RPMI8226 (cell line): ENCODE measurements around the gene TIAM2.
"Not testable (repeated sequence)": the region's sequence is repeated elsewhere in the genome, so short reads cannot be mapped to it uniquely, and the experiment has no call there.

ENCODE experiments used
- DNase-seq: peaks from one replicate; pipeline ENCODE4 v3.0.0-alpha.2; 2015

The TIAM2 gene

GRCh38 chr6:154993026-154993425 lies 2.1 kb upstream of the TIAM2 start:
- no peak for DNase-seq

GRCh38 chr6:154993710-154994109 lies 1.4 kb upstream of the TIAM2 start:
- no peak for DNase-seq

- DNase-seq = no peak
These were observed 270 bp upstream of the TIAM2 start for GRCh38 chr6:154994836-154995253.

GRCh38 chr6:154996016-154996590 lies 988 bp downstream of the TIAM2 start:
- DNase-seq = no peak

- DNase-seq = no peak
These were observed 1.8 kb downstream of the TIAM2 start for GRCh38 chr6:154996841-154997311.

- no peak for DNase-seq
These were observed 3.7 kb downstream of the TIAM2 start for GRCh38 chr6:154998855-154999254.

GRCh38 chr6:155001482-155001881 lies 6.4 kb downstream of the TIAM2 start:
- DNase-seq = no peak

GRCh38 chr6:155001934-155002333 lies 6.8 kb downstream of the TIAM2 start:
- DNase-seq = no peak

- DNase-seq = no peak
These were observed 8.4 kb downstream of the TIAM2 start for GRCh38 chr6:155003476-155003875.

GRCh38 chr6:155004017-155004416 lies 8.9 kb downstream of the TIAM2 start:
- DNase-seq = no peak

- DNase-seq = no peak
These were observed 9.7 kb downstream of the TIAM2 start for GRCh38 chr6:155004576-155005372.

GRCh38 chr6:155008625-155009024 lies 13.5 kb downstream of the TIAM2 start:
- DNase-seq = no peak

- DNase-seq = no peak
These were observed 15.8 kb downstream of the TIAM2 start for GRCh38 chr6:155010940-155011339.

- DNase-seq = no peak
These were observed 16.7 kb downstream of the TIAM2 start for GRCh38 chr6:155011809-155012291.

GRCh38 chr6:155013457-155013876 lies 18.4 kb downstream of the TIAM2 start:
- no peak for DNase-seq

- DNase-seq = no peak
These were observed 19.0 kb downstream of the TIAM2 start for GRCh38 chr6:155014137-155014536.

GRCh38 chr6:155014670-155015300 lies 19.7 kb downstream of the TIAM2 start:
- DNase-seq = no peak

- not testable (repeated sequence) for DNase-seq
These were observed 23.3 kb downstream of the TIAM2 start for GRCh38 chr6:155018415-155018814.

GRCh38 chr6:155021680-155022079 lies 26.6 kb downstream of the TIAM2 start:
- DNase-seq = no peak

- DNase-seq = no peak
These were observed 27.6 kb downstream of the TIAM2 start for GRCh38 chr6:155022721-155023120.

GRCh38 chr6:155023717-155024116 lies 28.6 kb downstream of the TIAM2 start:
- DNase-seq = no peak

GRCh38 chr6:155024391-155025027 lies 29.4 kb downstream of the TIAM2 start:
- DNase-seq = no peak

- DNase-seq = no peak
These were observed 31.0 kb downstream of the TIAM2 start for GRCh38 chr6:155026022-155026705.
